ENCODE data around the gene OPCML. TPM values are rescaled to one million over a fixed set of nuclear protein-coding genes. Genes with fewer than 3 reads are reported as not detected.

The OPCML gene
- total RNA-seq, 1 experiment from 2014 or later: 0.94 TPM

DNA sequence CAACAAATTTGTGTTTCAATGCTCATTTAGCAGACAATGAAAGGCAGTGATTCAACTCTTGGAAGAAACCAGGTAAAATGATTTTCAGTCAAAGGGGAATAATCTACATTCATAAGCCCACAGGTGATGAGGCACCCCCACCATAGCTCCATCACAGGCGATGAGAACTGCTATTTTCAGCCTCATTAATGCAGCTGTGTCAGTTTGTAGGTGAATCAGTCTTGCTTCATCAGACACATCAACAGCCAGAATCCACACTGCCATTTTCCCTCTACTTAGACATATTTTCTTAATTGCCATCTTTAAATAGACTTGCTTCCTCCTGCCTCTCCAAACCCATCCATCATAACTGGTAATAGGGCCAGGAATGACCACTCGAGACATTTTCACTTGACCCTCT lies 701.0 kb downstream of the OPCML start:
- Histone ChIP-seq H3K23me2 (ENCODE audit: insufficient read length, low read depth, low read length, poor library complexity, severe bottlenecking) (no peaks in the 10 kb centered on the region), H3K4me1 (ENCODE audit: insufficient read depth, low read length) (no peaks in the 10 kb centered on the region), H4K91ac (ENCODE audit: insufficient read length, low read depth, low read length) (no peak overlapping the region), H2AFZ (ENCODE audit: low read length) (no peak overlapping the region), H3K79me1 (ENCODE audit: insufficient read depth, low read depth, low read length, poor library complexity, severe bottlenecking) (no peaks in the 10 kb centered on the region), H3K4ac (ENCODE audit: low read depth, low read length) (no peak overlapping the region), H2AK5ac (ENCODE audit: insufficient read length, low read length) (no peak overlapping the region), H3K18ac (ENCODE audit: insufficient read length, low read depth, low read length) (no peak overlapping the region), H4K20me1 (ENCODE audit: control insufficient read depth, insufficient read depth, insufficient read length) (no peaks in the 10 kb centered on the region), H2BK120ac (ENCODE audit: low read depth, low read length, poor library complexity, severe bottlenecking) (no peak overlapping the region), H3K27ac (ENCODE audit: insufficient read length, low read depth, low read length) (no peak overlapping the region), H3T11ph (ENCODE audit: low read length) (no peak overlapping the region), H4K8ac (replicated peaks; ENCODE audit: insufficient read length, low read depth, low read length) (no peak overlapping the region), H3K9me3 (ENCODE audit: control insufficient read depth, low read depth, low read length) (no peaks in the 10 kb centered on the region), H2BK15ac (ENCODE audit: low read depth, low read length) (no peak overlapping the region), H2BK5ac (ENCODE audit: insufficient read length, low read length) (no peak overlapping the region), H2BK20ac (ENCODE audit: low read depth, low read length, poor library complexity, severe bottlenecking) (no peak overlapping the region), H3K14ac (ENCODE audit: insufficient read depth, low read length) (no peak overlapping the region), H2BK12ac (ENCODE audit: insufficient read length, low read depth, low read length) (no peak overlapping the region), H3K56ac (ENCODE audit: insufficient read length, low read depth, low read length) (no peak overlapping the region), H3K79me2 (ENCODE audit: insufficient read depth, low read length) (no peaks in the 10 kb centered on the region), H3K9ac (ENCODE audit: extremely low read depth, insufficient read length, low read length) (no peak overlapping the region), H3K27me3 (ENCODE audit: insufficient read depth, low read length) (no peaks in the 10 kb centered on the region), H4K5ac (ENCODE audit: insufficient read length, low read depth, low read length) (no peak overlapping the region), H3K4me2 (ENCODE audit: insufficient read depth, insufficient read length, low read length) (no peak overlapping the region), H3K23ac (ENCODE audit: insufficient read length, low read depth, low read length) (no peak overlapping the region)
- DNase-seq: no peak
- Mint-ChIP-seq H3K27ac (no peak overlapping the region), H3K9me3 (no peaks in the 10 kb centered on the region), H3K27me3 (ENCODE audit: low read depth) (no peaks in the 10 kb centered on the region), H3K4me1 (peaks cover 0 to 4% of the 10 kb centered on the region in 2 experiments; a peak in 2 of 4 replicates), H3K4me3 (no peak overlapping the region), H3K36me3 (ENCODE audit: insufficient read depth in 1 of 3, low read depth in 3 of 3) (no peaks in the 10 kb centered on the region)
- TF ChIP-seq, protein P1, sequence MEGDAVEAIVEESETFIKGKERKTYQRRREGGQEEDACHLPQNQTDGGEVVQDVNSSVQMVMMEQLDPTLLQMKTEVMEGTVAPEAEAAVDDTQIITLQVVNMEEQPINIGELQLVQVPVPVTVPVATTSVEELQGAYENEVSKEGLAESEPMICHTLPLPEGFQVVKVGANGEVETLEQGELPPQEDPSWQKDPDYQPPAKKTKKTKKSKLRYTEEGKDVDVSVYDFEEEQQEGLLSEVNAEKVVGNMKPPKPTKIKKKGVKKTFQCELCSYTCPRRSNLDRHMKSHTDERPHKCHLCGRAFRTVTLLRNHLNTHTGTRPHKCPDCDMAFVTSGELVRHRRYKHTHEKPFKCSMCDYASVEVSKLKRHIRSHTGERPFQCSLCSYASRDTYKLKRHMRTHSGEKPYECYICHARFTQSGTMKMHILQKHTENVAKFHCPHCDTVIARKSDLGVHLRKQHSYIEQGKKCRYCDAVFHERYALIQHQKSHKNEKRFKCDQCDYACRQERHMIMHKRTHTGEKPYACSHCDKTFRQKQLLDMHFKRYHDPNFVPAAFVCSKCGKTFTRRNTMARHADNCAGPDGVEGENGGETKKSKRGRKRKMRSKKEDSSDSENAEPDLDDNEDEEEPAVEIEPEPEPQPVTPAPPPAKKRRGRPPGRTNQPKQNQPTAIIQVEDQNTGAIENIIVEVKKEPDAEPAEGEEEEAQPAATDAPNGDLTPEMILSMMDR (conservative IDR thresholded peaks at IDR 0.05): no peak
- WGBS (ENCODE audit: extremely low coverage, insufficient read length, low lambda C conversion rate): no CpG with 5 or more reads among the region's 2 CpGs

Data from H9 (cell line).